Measurements from ENCODE around the gene PEX3. TPM values are rescaled to one million over a fixed set of nuclear protein-coding genes. Genes with fewer than 3 reads are reported as not detected.

PEX3 gene
- total and polyA plus RNA-seq, 10 of the 15 experiments (the other 5 are each of a cell fraction or from before 2014, with no cell fraction given) = 18.6 to 70.7 (median 38.6) TPM

DNA sequence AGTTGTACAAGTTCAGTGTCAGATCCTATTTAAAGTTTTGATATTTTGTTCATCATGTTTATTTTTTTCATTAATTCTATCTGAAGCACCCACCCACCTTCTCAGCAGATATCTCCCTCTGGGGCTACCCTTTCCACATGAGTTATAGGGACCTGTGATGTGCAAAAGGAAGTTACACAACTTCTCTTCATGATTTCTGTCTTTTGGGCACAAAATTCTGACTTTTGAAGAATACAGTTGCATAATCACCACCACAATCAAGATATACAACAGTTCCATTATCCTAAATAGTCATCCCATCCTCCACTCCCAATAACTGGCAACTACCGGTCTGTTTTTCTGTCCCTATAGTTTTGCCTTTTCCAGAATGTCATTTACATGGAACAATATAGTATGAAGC is 74.8 kb downstream of the PEX3 start (continued):
- TF ChIP-seq E4F1 (IDR thresholded peaks at IDR 0.05; ENCODE audit: borderline replicate concordance, partially characterized antibody) (no peak), ESRRA (IDR thresholded peaks at IDR 0.05; ENCODE audit: low read length) (no peak), SREBF1 (IDR thresholded peaks at IDR 0.05; ENCODE audit: low read length) (no peak)
- TF ChIP-seq, protein P1, sequence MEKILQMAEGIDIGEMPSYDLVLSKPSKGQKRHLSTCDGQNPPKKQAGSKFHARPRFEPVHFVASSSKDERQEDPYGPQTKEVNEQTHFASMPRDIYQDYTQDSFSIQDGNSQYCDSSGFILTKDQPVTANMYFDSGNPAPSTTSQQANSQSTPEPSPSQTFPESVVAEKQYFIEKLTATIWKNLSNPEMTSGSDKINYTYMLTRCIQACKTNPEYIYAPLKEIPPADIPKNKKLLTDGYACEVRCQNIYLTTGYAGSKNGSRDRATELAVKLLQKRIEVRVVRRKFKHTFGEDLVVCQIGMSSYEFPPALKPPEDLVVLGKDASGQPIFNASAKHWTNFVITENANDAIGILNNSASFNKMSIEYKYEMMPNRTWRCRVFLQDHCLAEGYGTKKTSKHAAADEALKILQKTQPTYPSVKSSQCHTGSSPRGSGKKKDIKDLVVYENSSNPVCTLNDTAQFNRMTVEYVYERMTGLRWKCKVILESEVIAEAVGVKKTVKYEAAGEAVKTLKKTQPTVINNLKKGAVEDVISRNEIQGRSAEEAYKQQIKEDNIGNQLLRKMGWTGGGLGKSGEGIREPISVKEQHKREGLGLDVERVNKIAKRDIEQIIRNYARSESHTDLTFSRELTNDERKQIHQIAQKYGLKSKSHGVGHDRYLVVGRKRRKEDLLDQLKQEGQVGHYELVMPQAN (conservative IDR thresholded peaks at IDR 0.05) = no peak

- intact Hi-C loops (cut with micrococcal nuclease; ENCODE audit: unreplicated experiment) (no loop called here), in situ Hi-C loops (cut with MboI) (no loop called here)
- H2AFZ ChIP-seq (ENCODE audit: control insufficient read depth, low read depth, low read length) = no peak overlapping the region
- no peak for ATAC-seq
- ChIA-PET RAD21 (ENCODE audit: unreplicated experiment) (no interaction called here), SMC1A (ENCODE audit: uncharacterized antibody, unreplicated experiment) (no interaction called here), CTCF (interaction anchor here (1.9 kb wide), 1 partner anchor 14 kb away, joined by 6 read pairs; no protein-coding TSS in a partner anchor), POLR2A (no interaction called here)
- H4K20me1 ChIP-seq (ENCODE audit: control insufficient read depth, insufficient read depth) = no peaks in the 10 kb centered on the region
- H3K4me1 ChIP-seq (ENCODE audit: control insufficient read depth, insufficient read depth, low read length) = peaks cover 3% of the 10 kb centered on the region; the same call in 1 of the 2 replicates
- H3K79me2 ChIP-seq (ENCODE audit: control insufficient read depth, insufficient read depth, low read length) = no peaks in the 10 kb centered on the region
- 83% methylated on average over 1 of the region's 1 CpG for WGBS (ENCODE audit: insufficient coverage, insufficient replicate concordance, low lambda C conversion rate, missing lambda C conversion rate)
- no peak overlapping the region for H3K4me3 ChIP-seq
- DNase-seq (ENCODE audit: low read depth, low spot score) = no peak
- no peaks in the 10 kb centered on the region for H3K36me3 ChIP-seq (ENCODE audit: control insufficient read depth in 2 of 2, insufficient read depth in 2 of 2, low read length in 1 of 2)
- H3K4me2 ChIP-seq (ENCODE audit: control insufficient read depth, insufficient read depth) = no peak overlapping the region
- no TSS peak for BruUV-seq (replicated peaks)
- no peak overlapping the region for H3K9ac ChIP-seq (ENCODE audit: control insufficient read depth, insufficient read depth, low read length)
- no peak for FAIRE-seq
- H3K27me3 ChIP-seq (replicated peaks in 1 of 2; ENCODE audit: control insufficient read depth in 2 of 2, insufficient read depth in 2 of 2, low read length in 1 of 2) = no peaks in the 10 kb centered on the region
- no peaks in the 10 kb centered on the region; the same call in 2 of the 3 replicates for H3K9me3 ChIP-seq (replicated peaks; ENCODE audit: control insufficient read depth, insufficient read depth, low read length)
- H3K27ac ChIP-seq (ENCODE audit: control insufficient read depth, insufficient read depth) = no peak overlapping the region
- no peak for TF ChIP-seq IRF3 (IDR thresholded peaks at IDR 0.05)
- TF ChIP-seq YBX1 (IDR thresholded peaks at IDR 0.05) = no peak
- TF ChIP-seq, protein P2, sequence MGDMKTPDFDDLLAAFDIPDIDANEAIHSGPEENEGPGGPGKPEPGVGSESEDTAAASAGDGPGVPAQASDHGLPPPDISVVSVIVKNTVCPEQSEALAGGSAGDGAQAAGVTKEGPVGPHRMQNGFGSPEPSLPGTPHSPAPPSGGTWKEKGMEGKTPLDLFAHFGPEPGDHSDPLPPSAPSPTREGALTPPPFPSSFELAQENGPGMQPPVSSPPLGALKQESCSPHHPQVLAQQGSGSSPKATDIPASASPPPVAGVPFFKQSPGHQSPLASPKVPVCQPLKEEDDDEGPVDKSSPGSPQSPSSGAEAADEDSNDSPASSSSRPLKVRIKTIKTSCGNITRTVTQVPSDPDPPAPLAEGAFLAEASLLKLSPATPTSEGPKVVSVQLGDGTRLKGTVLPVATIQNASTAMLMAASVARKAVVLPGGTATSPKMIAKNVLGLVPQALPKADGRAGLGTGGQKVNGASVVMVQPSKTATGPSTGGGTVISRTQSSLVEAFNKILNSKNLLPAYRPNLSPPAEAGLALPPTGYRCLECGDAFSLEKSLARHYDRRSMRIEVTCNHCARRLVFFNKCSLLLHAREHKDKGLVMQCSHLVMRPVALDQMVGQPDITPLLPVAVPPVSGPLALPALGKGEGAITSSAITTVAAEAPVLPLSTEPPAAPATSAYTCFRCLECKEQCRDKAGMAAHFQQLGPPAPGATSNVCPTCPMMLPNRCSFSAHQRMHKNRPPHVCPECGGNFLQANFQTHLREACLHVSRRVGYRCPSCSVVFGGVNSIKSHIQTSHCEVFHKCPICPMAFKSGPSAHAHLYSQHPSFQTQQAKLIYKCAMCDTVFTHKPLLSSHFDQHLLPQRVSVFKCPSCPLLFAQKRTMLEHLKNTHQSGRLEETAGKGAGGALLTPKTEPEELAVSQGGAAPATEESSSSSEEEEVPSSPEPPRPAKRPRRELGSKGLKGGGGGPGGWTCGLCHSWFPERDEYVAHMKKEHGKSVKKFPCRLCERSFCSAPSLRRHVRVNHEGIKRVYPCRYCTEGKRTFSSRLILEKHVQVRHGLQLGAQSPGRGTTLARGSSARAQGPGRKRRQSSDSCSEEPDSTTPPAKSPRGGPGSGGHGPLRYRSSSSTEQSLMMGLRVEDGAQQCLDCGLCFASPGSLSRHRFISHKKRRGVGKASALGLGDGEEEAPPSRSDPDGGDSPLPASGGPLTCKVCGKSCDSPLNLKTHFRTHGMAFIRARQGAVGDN (IDR thresholded peaks at IDR 0.05) = no peak
- TF ChIP-seq, protein P3, sequence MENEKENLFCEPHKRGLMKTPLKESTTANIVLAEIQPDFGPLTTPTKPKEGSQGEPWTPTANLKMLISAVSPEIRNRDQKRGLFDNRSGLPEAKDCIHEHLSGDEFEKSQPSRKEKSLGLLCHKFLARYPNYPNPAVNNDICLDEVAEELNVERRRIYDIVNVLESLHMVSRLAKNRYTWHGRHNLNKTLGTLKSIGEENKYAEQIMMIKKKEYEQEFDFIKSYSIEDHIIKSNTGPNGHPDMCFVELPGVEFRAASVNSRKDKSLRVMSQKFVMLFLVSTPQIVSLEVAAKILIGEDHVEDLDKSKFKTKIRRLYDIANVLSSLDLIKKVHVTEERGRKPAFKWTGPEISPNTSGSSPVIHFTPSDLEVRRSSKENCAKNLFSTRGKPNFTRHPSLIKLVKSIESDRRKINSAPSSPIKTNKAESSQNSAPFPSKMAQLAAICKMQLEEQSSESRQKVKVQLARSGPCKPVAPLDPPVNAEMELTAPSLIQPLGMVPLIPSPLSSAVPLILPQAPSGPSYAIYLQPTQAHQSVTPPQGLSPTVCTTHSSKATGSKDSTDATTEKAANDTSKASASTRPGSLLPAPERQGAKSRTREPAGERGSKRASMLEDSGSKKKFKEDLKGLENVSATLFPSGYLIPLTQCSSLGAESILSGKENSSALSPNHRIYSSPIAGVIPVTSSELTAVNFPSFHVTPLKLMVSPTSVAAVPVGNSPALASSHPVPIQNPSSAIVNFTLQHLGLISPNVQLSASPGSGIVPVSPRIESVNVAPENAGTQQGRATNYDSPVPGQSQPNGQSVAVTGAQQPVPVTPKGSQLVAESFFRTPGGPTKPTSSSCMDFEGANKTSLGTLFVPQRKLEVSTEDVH (IDR thresholded peaks at IDR 0.05; ENCODE audit: low read depth, partially characterized antibody) = no peak
- TF ChIP-seq BHLHE40 (IDR thresholded peaks at IDR 0.05; ENCODE audit: borderline replicate concordance in 1 of 2, low read depth in 2 of 2, low read length in 1 of 2) = no peak
These were observed 77.1 kb downstream of the PEX3 start for GRCh38 chr6:143527677-143528076.
